Astrocyte of the hippocampus (primary cell): ENCODE measurements around the gene RGS10.
"Not testable (repeated sequence)": the region's sequence is repeated elsewhere in the genome, so short reads cannot be mapped to it uniquely, and the experiment has no call there.

Experiments
- DNase-seq: peaks from one replicate; pipeline ENCODE4 v3.0.0; 2011; ENCODE audit warnings: low read depth, low spot score

The RGS10 gene

GRCh38 chr10:119542357-119542987 lies at the start of gene RGS10:
RGS10 (minus strand) TSS chr10:119542719; CDS start chr10:119542638, 81 bp downstream.
- DNase-seq, result peak; percentile 85

DNA sequence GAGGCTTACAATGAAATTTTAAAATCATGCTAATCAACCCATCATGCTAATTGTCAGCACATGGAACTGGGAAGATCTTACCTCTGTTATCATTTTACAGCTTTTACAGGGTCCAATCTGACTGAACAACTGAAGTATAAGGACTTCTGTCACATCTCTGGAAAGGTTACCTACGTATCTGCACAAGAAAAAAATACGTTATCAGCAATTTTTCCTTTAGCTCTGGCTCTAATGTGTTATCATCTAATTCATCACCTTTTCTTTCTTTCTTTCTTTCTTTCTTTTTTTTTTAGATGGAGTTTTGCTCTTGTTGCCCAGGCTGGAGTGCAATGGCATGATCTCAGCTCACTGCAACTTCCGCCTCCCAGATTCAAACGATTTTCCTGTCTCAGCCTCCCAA lies 45.6 kb upstream of the RGS10 start:
- no peak for DNase-seq

- no peak for DNase-seq
Observed at GRCh38 chr10:119578355-119578754, 35.8 kb upstream of the RGS10 start.

GRCh38 chr10:119575991-119576390 lies 33.5 kb upstream of the RGS10 start:
- no peak for DNase-seq

DNA sequence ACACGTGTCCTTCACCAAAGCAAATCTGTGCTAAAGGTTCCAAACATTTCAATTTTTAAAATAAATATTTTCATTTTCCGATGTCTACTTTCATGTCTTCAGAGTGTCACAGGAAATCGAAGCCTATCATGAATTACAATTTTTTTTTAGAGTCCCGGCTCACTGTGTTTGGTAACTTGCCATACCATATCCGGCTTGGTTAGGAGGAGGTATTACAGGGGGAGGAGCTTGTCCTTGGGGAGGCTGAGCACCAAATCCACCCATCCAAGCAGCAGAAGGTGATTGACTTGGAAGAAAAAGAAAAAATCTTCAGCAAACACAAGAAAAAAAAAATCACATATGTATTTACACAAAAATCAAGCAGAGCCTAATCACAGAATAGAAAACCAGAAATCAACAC lies 33.0 kb upstream of the RGS10 start:
- peak; percentile 11 for DNase-seq

GRCh38 chr10:119567978-119568377 lies 25.5 kb upstream of the RGS10 start:
- no peak for DNase-seq

DNA sequence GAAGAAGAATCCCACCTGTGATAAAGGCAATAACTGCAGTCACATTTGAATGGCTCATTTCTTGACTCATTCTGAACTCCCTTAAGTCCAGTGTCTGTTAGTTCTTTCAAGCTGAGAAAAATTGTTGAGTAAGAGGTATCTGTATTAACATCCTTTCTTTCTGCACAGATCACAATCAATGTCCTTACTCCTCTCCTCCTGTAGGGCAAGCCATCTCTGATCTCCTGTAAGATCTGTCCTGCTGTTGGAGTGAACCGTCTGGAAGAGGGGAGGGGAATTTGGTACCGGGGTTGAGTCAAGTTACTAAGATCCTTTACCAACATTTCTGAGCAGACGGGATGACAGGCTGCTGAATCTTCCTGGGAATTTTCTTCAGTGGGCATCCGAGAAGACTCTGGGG lies 19.6 kb upstream of the RGS10 start:
- DNase-seq, result no peak

GRCh38 chr10:119559511-119559910 lies 17.0 kb upstream of the RGS10 start:
- DNase-seq, result not testable (repeated sequence)

GRCh38 chr10:119556081-119556480 lies 13.6 kb upstream of the RGS10 start:
- not testable (repeated sequence) for DNase-seq

DNA sequence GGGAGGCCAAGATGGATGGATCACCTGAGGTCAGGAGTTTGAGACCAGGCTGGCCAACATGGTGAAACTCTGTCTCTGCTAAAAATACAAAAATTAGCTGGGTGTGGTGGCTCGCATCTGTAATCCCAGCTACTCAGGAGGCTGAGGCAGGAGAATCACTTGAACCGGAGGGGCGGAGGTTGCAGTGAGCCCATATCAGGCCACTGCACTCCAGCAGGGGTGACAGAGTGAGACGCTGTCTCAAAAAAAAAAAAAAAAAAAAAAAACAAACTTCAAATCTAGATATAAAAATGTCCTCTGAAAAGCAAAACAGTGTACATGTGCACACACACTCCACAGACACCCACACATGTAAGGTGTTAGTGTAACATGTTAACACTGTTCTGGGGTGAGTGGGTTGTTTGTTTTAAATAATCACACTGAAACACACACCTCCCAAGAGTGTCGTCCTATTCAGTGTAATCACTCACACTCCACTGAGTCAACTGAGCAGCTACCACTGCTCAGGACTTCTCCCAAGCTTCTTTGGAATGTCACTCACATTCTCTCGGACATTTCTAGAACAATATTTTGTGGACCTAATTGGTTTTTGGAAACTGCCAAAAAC lies 12.8 kb upstream of the RGS10 start:
- no peak for DNase-seq

GRCh38 chr10:119550827-119551226 lies 8.3 kb upstream of the RGS10 start:
- no peak for DNase-seq

DNA sequence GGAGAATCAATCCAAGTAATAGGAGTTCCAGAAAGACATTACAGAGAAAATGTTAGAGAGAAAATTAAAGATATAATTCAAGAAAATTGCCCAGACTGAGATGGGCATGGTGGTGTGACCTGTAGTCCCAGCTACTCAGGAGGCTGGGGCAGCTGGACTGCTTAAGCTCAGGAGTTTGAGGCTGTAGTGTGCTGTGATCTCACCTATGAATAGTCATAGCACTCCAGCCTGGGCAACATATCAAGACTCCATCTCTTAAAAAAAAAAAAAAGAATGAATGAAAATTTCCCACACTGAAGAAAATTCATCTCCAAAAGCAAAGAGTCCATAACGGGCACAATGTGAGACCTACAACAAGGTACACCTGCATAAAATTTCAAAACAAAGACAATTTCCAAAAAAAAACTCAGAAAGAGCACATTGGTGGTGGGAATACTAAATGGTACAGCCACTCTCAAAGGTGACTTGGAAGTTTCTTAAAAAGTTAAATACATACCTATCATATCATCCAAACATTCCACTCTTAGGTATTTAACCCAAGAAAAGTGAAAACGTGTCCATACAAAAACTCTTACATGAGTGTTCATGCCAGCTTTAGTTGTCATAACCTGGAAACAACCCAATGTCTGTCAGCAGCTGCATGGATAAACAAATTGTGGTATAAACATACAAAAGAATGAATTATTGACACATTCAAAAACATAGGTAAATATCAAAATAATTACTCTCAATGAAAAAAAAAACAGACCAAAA lies 6.9 kb upstream of the RGS10 start:
- DNase-seq, result no peak

- DNase-seq, result peak; percentile 15
Observed at GRCh38 chr10:119546009-119546408, 3.5 kb upstream of the RGS10 start.

DNA sequence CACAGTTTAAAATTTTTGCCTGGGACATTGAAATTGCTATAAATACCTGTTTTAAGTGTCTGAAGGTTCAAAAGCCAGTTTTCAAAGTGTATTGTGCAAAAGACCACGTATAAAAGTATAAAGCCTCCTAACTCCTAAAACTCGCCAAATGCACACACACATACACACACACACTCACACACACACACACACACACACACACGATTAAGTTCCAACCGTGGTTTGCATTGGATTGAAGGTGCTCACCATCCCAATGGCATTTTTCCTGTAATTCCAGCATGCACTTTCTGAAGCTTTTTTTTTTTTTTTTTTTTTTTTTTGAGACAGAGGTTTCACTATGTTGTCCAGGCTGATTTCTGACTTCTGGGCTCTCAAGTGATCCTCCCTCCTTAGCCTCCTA lies 2.8 kb upstream of the RGS10 start:
- no peak for DNase-seq

GRCh38 chr10:119543814-119544642 lies 1.5 kb upstream of the RGS10 start:
- peak; percentile 29 for DNase-seq

DNA sequence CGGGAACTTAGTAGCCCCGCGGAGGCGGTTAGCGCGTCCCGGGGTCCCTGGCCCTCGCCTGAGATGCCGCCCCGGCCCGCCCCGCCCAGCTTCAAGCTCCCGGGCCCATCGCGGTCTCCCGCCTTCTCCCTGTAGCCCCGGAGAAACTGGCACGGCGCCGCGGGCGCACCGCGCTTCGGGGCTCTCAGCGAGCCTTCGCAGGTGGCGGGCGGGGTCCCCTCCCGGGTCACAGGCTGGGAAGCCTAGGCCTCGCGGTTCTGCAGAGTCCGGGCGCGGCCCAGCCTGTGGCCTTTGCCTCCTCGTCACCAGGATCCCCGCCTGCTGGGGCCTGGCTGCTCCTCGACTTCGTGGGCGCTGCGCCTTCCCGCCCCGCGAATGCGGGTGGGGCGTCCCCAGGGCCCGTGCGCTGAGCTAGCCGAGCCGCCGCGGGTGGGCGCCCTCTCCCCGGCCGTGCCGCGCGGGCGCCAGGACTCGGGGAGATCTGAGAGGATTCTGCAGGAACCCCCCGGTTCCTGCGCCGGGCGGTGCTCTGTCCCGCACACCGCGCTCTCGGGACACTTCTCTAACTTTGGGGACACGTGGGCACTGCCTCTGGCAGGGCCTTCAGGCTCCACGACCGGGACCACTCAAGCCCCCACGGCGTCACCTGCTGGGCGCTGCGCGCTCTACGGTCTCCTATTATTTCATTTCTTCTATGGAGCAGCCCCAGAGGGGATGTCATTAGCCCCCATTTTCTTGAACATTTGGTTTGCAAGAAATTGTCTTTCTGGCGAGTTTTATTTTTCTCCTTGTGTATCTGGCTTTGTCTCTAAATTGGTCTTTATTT lies 682 bp upstream of the RGS10 start:
- peak; percentile 71 for DNase-seq

DNA sequence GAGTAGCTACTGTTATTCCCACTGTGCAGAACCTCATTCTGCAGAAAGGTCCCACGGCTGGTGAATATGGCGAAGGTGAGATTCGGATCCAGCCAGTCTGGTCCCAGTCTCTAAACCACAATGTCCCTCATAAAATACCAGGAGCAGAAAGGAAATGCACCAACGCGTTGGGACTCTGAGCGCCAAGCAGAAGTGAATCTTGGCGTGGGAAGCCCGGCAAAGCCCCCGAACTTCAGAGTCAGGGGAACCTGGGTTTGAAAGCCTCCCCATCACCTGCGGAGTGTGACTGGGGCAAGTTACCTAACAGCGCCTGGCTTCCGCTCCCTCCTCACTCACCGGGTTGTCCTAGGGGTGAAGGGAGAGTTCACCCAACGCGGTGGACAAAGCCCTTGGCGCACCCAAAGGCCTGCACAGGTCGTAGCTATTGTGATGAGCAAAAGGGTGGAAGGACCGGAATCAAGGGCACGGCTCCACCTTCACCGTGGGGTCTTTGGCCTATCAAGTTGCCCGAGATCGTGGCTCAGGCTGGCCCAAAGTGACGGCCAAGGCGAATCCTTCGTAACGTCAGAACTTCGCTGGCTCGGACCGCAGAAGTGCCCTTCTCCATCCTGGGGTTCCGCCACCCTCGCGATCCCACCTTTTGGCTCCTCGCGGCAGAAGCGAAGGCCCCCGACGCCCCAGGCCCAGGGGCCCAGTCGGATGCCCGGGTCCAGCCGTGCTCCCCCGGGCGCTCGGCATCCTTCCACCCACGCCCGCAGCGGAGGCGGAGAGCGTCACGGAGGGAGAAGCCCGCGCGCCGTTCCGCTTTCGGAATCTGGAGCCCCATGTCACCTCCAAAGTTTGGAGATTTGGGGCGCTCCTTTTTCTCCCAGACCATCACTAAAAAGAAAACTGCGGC lies 811 bp downstream of the RGS10 start:
- DNase-seq, result peak; percentile 13

DNA sequence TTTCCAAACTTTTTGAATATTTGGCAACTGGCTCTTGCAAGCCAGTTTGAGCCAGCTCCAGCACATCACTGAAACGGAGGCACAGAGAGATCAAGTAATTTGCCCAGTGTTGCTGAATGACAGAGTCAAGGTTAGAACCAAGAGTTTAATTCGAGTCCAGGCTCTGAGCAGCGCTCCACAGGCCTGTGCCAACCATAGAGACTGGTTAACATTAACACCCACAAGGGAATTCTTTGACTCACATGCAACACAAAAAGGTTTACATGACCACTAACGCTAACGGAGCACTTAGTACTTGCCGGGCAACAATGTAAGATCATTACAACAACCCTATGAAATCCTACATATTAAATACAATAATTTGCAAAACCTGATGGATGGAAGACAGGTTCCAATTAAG lies 1.5 kb downstream of the RGS10 start:
- peak; percentile 45 for DNase-seq

DNA sequence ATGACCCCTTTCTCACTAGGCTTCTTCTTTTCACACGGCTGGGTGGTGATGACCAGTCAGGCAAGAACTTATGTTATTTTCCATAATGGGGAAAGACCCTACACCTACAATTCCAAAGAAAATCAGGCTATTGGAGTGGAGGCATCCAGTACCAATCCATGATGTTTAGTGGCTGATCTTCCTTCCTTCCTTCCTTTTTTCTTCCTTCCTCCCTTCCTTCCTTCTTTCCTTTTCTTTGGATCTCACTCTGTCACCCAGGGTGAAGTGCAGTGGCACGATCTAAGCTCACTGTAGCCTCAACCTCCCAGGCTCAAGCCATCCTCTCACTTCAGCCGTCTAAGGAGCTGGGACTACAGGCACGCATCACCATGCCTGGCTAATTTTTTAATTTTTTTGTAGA lies 2.5 kb downstream of the RGS10 start:
- DNase-seq, result no peak

GRCh38 chr10:119539359-119539825 lies 3.1 kb downstream of the RGS10 start:
- DNase-seq, result no peak
